Breast epithelium (tissue), 4 donors: ENCODE results near the gene CD300A. TPM values are rescaled to one million over a fixed set of nuclear protein-coding genes. Genes with fewer than 3 reads are reported as not detected.
A peak's percentile ranks its signal among the peaks of the same experiment; 100 is the strongest.
"Not testable (repeated sequence)": the region's sequence is repeated elsewhere in the genome, so short reads cannot be mapped to it uniquely, and the experiment has no call there.

ENCODE experiments used
- DNase-seq, 2 donors: peaks; one replicate each; pipeline ENCODE4 v3.0.0-alpha.2; 2019; ENCODE audit warnings: low spot score in 2 of 2
- H3K27ac ChIP-seq, 2 donors: fragments of 200-600 bp; sonication (generic) in 1 of 2; one replicate each; pipeline ENCODE4 v1.5.1; 2016 to 2019; ENCODE audit warnings: mild to moderate bottlenecking in 1 of 2
- H3K27me3 ChIP-seq, 2 donors: fragments of 200-600 bp; sonication (generic) in 1 of 2; one replicate each; pipeline versions ENCODE4 v1.5.1 to v1.6.0; 2017 to 2019; ENCODE audit warnings: control low read depth in 1 of 2, mild to moderate bottlenecking in 1 of 2
- H3K36me3 ChIP-seq: fragments of 200-600 bp; one replicate; pipeline ENCODE4 v1.5.1; 2019
- H3K4me1 ChIP-seq, 2 donors: fragments of 200-600 bp; sonication (generic); one replicate each; pipeline ENCODE4 v1.5.1; 2016 to 2019; ENCODE audit warnings: control low read depth in 1 of 2
- H3K4me3 ChIP-seq, 3 donors: fragments of 200-600 bp; sonication (generic); 1 replicate in 2 of 3; 2 replicates in 1 of 3; pipeline ENCODE4 v1.5.1; 2016 to 2019; ENCODE audit warnings: mild to moderate bottlenecking in 3 of 3, moderate library complexity in 2 of 3
- H3K9me3 ChIP-seq, 2 donors: fragments of 200-600 bp; sonication (generic) in 1 of 2; one replicate each; pipeline ENCODE4 v1.5.1; 2016 to 2019; ENCODE audit warnings: control low read depth in 1 of 2
- CTCF ChIP-seq, 3 donors: fragments of 450-650 bp; IDR thresholded peaks; one replicate each; pipeline ENCODE4 v1.5.1; 2016 to 2017; ENCODE audit warnings: antibody characterized with exemption in 3 of 3, mild to moderate bottlenecking in 3 of 3, moderate library complexity in 3 of 3
- POLR2A ChIP-seq: fragments of 450-650 bp; IDR thresholded peaks from one replicate; pipeline ENCODE4 v1.6.1; 2016; ENCODE audit warnings: antibody characterized with exemption, mild to moderate bottlenecking, moderate library complexity
- POLR2AphosphoS5 ChIP-seq, 3 donors: sonication (generic); formaldehyde crosslinking; IDR thresholded peaks; one replicate each; pipeline ENCODE4 v1.6.1; 2017; ENCODE audit warnings: antibody characterized with exemption in 3 of 3
- intact Hi-C: fragments of 100-400 bp; cut with DNase I; formaldehyde crosslinking; loops from one replicate; pipeline ENCODE4 v1.15.1; 2023; ENCODE audit warnings: low total_unique reads
- total RNA-seq, 3 donors: library from RNA; depleted of rRNA; stranded (reverse); fragments of >200 nt; gene quantifications; one replicate each; pipeline ENCODE4 v1.1.0, GENCODE V29; 2016

The CD300A gene
- total RNA-seq, 3 donors from 2014 or later, result 6.2 to 15.7 (median 10.2) TPM

- Histone ChIP-seq H3K4me1 (no peaks in the 10 kb centered on the region), H3K9me3 (peaks cover 7 to 12% of the 10 kb centered on the region in 2 donors), H3K27ac (no peak overlapping the region), H3K27me3 (peaks cover 0 to 17% of the 10 kb centered on the region in 2 donors), H3K36me3 (no peaks in the 10 kb centered on the region), H3K4me3 (no peak overlapping the region)
- no peak for TF ChIP-seq POLR2AphosphoS5 (IDR thresholded peaks at IDR 0.05)
- no peak for TF ChIP-seq POLR2A
- TF ChIP-seq CTCF (IDR thresholded peaks at IDR 0.05), result no peak
- intact Hi-C loops, result no loop called here
- DNase-seq, result no peak
These were observed 13.9 kb downstream of the CD300A start for GRCh38 chr17:74480290-74480689.

GRCh38 chr17:74481621-74482020 is 15.2 kb downstream of the CD300A start:
- Histone ChIP-seq H3K27ac (no peak overlapping the region), H3K9me3 (no peaks in the 10 kb centered on the region), H3K27me3 (peaks cover 0 to 14% of the 10 kb centered on the region in 2 donors), H3K4me3 (no peak overlapping the region), H3K4me1 (no peaks in the 10 kb centered on the region), H3K36me3 (no peaks in the 10 kb centered on the region)
- TF ChIP-seq POLR2AphosphoS5 (IDR thresholded peaks at IDR 0.05) (no peak), CTCF (IDR thresholded peaks at IDR 0.05) (no peak), POLR2A (no peak)
- intact Hi-C loops, result no loop called here
- DNase-seq, result peak in 1 of 2 donors; percentile 3

GRCh38 chr17:74484066-74484465 is 17.6 kb downstream of the CD300A start:
- intact Hi-C loops, result no loop called here
- no peak for TF ChIP-seq POLR2A
- TF ChIP-seq CTCF (IDR thresholded peaks at IDR 0.05), result no peak
- Histone ChIP-seq H3K27ac (no peak overlapping the region), H3K27me3 (peaks cover 0 to 13% of the 10 kb centered on the region in 2 donors), H3K4me3 (no peak overlapping the region), H3K4me1 (no peaks in the 10 kb centered on the region), H3K36me3 (no peaks in the 10 kb centered on the region), H3K9me3 (no peaks in the 10 kb centered on the region)
- no peak for DNase-seq

GRCh38 chr17:74485022-74485743 is 18.7 kb downstream of the CD300A start:
- Histone ChIP-seq H3K27me3 (peaks cover 0 to 10% of the 10 kb centered on the region in 2 donors), H3K9me3 (no peaks in the 10 kb centered on the region), H3K4me1 (no peaks in the 10 kb centered on the region), H3K36me3 (no peaks in the 10 kb centered on the region), H3K4me3 (no peak overlapping the region), H3K27ac (no peak overlapping the region)
- intact Hi-C loops, result no loop called here
- TF ChIP-seq POLR2AphosphoS5 (IDR thresholded peaks at IDR 0.05) (no peak), POLR2A (no peak), CTCF (IDR thresholded peaks at IDR 0.05) (no peak)
- no peak for DNase-seq

- DNase-seq, result no peak
- no peak overlapping the region for H3K4me3 ChIP-seq
- no peaks in the 10 kb centered on the region for H3K36me3 ChIP-seq
- H3K27ac ChIP-seq, result no peak overlapping the region
- no peaks in the 10 kb centered on the region for H3K9me3 ChIP-seq
- peaks cover 0 to 8% of the 10 kb centered on the region in 2 donors for H3K27me3 ChIP-seq
- TF ChIP-seq POLR2AphosphoS5 (IDR thresholded peaks at IDR 0.05), result no peak
- no peak for TF ChIP-seq POLR2A
- TF ChIP-seq CTCF (IDR thresholded peaks at IDR 0.05), result no peak
- intact Hi-C loops, result no loop called here
- H3K4me1 ChIP-seq, result no peaks in the 10 kb centered on the region
These were observed 19.4 kb downstream of the CD300A start for GRCh38 chr17:74485841-74486240.

- H3K27ac ChIP-seq, H3K36me3 ChIP-seq, H3K27me3 ChIP-seq, intact Hi-C loops, DNase-seq, H3K9me3 ChIP-seq, H3K4me1 ChIP-seq, H3K4me3 ChIP-seq: not testable (repeated sequence)
These were observed 21.8 kb downstream of the CD300A start for GRCh38 chr17:74488276-74488675.
